ENCODE data around the gene GRIK3. TPM values are rescaled to one million over a fixed set of nuclear protein-coding genes. Genes with fewer than 3 reads are reported as not detected.

The GRIK3 gene
- total RNA-seq, 2 donors from 2014 or later, result 0.85 to 0.89 TPM

- DNase-seq (no peak), ATAC-seq (no peak)
- intact Hi-C loops (cut with DNase I), result no loop called here
These were observed 12.8 kb downstream of the GRIK3 start for GRCh38 chr1:37021502-37021901.

GRCh38 chr1:37020653-37021277 is 13.6 kb downstream of the GRIK3 start:
- intact Hi-C loops (cut with DNase I), result no loop called here
- no peak for ATAC-seq
- no peak for DNase-seq

- no peak for ATAC-seq
- no peak for DNase-seq
- intact Hi-C loops (cut with DNase I), result no loop called here
These were observed 15.8 kb downstream of the GRIK3 start for GRCh38 chr1:37018510-37018909.

GRCh38 chr1:37017720-37018119 is 16.6 kb downstream of the GRIK3 start:
- no peak for DNase-seq
- ATAC-seq, result no peak
- intact Hi-C loops (cut with DNase I), result no loop called here

GRCh38 chr1:37016121-37016520 is 18.2 kb downstream of the GRIK3 start:
- intact Hi-C loops (cut with DNase I), result no loop called here
- no peak for ATAC-seq

GRCh38 chr1:37015713-37016112 is 18.6 kb downstream of the GRIK3 start:
- no peak for ATAC-seq
- intact Hi-C loops (cut with DNase I), result no loop called here

More at GRCh38 chr1:37016121-37016520, 18.2 kb downstream of the GRIK3 start:
- DNase-seq, result no peak

GRCh38 chr1:37012226-37012625 is 22.1 kb downstream of the GRIK3 start:
- intact Hi-C loops (cut with DNase I), result no loop called here
- ATAC-seq, result no peak

More at GRCh38 chr1:37015713-37016112, 18.6 kb downstream of the GRIK3 start:
- DNase-seq, result no peak

GRCh38 chr1:37010011-37010410 is 24.3 kb downstream of the GRIK3 start:
- no peak for DNase-seq
- intact Hi-C loops (cut with DNase I), result no loop called here
- ATAC-seq, result no peak

More at GRCh38 chr1:37012226-37012625, 22.1 kb downstream of the GRIK3 start:
- DNase-seq, result no peak

- no peak for ATAC-seq
- no peak for DNase-seq
- intact Hi-C loops (cut with DNase I), result no loop called here
These were observed 24.8 kb downstream of the GRIK3 start for GRCh38 chr1:37009521-37009920.

- DNase-seq, result no peak
These were observed 28.0 kb downstream of the GRIK3 start for GRCh38 chr1:37006132-37006868.

GRCh38 chr1:37002898-37003297 is 31.4 kb downstream of the GRIK3 start:
- intact Hi-C loops (cut with DNase I), result no loop called here
- DNase-seq, result no peak
- ATAC-seq, result no peak

More at GRCh38 chr1:37006132-37006868, 28.0 kb downstream of the GRIK3 start:
- ATAC-seq, result peak; percentile 39 to 50
- intact Hi-C loops (cut with DNase I), result no loop called here

- ATAC-seq (no peak), DNase-seq (no peak)
- intact Hi-C loops (cut with DNase I), result no loop called here
These were observed 32.6 kb downstream of the GRIK3 start for GRCh38 chr1:37001703-37002102.

GRCh38 chr1:36996106-36996505 is 38.2 kb downstream of the GRIK3 start:
- no peak for DNase-seq
- no peak for ATAC-seq
- intact Hi-C loops (cut with DNase I), result no loop called here

- intact Hi-C loops (cut with DNase I), result no loop called here
- DNase-seq (no peak), ATAC-seq (no peak)
These were observed 39.4 kb downstream of the GRIK3 start for GRCh38 chr1:36994868-36995267.

GRCh38 chr1:36994294-36994693 is 40.0 kb downstream of the GRIK3 start:
- intact Hi-C loops (cut with DNase I), result no loop called here
- no peak for ATAC-seq
- DNase-seq, result no peak

- intact Hi-C loops (cut with DNase I), result no loop called here
- ATAC-seq, result no peak
- no peak for DNase-seq
These were observed 42.0 kb downstream of the GRIK3 start for GRCh38 chr1:36992139-36992943.

GRCh38 chr1:36991551-36991950 is 42.8 kb downstream of the GRIK3 start:
- no peak for DNase-seq
- no peak for ATAC-seq
- intact Hi-C loops (cut with DNase I), result no loop called here

- DNase-seq (no peak), ATAC-seq (no peak)
- intact Hi-C loops (cut with DNase I), result no loop called here
These were observed 43.4 kb downstream of the GRIK3 start for GRCh38 chr1:36990928-36991327.

GRCh38 chr1:36989241-36989640 is 45.1 kb downstream of the GRIK3 start:
- intact Hi-C loops (cut with DNase I), result no loop called here
- ATAC-seq (peak; percentile 51 to 83), DNase-seq (no peak)

- no peak for DNase-seq
- intact Hi-C loops (cut with DNase I), result no loop called here
These were observed 45.5 kb downstream of the GRIK3 start for GRCh38 chr1:36988741-36989193.

More at GRCh38 chr1:36988741-36989193, 45.5 kb downstream of the GRIK3 start:
- peak in 1 of 2 donors; percentile 34 for ATAC-seq

All from left cardiac atrium (tissue), 4 donors.